GM21786 (cell line): Measurements from ENCODE around the gene ASIC2.

Source experiments
- ATAC-seq: cut with Tn5 transposase; IDR thresholded peaks from one replicate; pipeline ENCODE4 v1.9.1; 2021; ENCODE audit not compliant: unreplicated experiment

The ASIC2 gene

DNA sequence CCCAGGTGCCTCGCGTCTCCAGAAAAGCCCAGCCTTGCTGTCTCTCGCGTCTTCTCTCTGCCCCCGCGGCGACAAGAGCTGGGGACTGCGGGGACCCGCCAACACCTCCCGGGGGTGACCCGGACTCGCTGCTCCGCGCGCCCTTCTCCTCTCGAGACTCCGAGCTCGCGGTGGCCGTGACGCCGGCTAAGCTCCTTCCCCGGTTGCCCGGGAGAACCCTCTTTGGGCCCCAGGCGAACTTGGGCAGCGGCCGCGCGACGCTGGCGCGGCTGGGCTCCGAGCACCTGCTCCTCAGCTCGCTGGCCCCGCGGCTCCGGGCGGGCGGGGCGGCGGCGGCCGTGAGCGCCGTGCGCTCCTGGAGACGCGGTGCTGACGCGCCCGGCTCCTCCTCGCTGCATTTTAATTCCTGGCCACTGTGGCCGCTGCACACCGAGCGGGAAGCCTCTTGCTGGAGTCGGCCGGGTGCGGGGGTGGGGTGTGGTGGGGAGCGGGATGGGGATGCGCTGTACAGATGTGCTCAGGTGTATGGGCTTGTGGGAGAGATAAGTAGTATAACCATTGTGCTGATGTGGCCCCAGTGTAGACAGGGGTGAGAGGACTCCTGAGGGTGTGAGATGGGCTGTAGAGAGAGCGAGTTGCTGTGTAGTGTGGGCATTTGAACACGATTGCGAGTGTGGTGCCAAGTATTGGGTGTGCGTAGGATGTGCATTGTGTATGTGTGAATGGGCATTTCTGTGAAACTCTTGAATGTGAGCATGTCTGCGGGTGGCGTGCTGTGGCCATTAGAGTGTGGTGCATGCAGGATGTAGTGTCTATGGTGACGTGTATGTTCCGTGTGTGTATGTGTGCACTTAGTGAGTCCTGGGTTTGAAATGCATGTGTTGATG lies at the start of gene ASIC2:
TSS of gene ASIC2 (minus strand) at position 315 of the 887 bp plus-strand sequence.
- no peak for ATAC-seq

DNA sequence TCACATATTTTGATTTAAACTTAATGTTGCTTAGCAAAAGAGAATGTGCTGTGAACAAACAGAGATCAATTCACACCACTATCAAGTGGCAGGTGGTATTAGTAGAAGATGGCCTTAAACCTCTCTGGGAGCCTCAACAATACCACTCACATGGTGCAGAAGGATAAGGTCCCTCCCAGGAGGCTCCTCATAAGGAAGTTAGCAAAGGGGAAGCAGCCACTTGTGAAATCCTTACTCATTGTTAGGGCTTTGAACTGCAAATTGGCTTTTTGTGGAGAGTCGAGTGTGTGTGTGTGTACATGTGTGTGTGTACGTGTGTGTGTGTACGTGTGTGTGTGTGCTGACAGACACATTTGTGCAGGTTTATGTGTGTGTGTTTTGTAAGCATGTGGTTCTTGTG lies 48.9 kb upstream of the ASIC2 start:
- ATAC-seq, result no peak

DNA sequence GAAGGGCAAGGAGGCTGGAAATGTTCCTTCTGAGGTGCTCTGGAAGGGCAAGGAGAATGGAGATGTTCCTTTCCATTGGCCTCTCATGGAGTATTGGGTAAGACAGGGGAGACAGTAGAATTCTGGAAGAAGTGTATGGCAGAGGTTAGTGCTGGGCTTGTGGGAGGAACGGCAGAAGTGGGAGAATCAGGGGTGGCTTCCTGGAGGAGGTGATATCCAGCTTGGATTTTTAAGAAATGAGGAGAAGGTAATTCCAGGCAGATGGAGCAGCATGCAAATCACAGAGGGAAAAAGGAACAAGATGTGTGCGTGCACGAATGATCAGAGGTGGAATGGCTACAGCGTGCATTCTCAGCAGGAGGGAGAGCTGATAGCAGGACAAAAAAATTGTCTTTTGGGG lies 45.1 kb upstream of the ASIC2 start:
- ATAC-seq, result no peak

DNA sequence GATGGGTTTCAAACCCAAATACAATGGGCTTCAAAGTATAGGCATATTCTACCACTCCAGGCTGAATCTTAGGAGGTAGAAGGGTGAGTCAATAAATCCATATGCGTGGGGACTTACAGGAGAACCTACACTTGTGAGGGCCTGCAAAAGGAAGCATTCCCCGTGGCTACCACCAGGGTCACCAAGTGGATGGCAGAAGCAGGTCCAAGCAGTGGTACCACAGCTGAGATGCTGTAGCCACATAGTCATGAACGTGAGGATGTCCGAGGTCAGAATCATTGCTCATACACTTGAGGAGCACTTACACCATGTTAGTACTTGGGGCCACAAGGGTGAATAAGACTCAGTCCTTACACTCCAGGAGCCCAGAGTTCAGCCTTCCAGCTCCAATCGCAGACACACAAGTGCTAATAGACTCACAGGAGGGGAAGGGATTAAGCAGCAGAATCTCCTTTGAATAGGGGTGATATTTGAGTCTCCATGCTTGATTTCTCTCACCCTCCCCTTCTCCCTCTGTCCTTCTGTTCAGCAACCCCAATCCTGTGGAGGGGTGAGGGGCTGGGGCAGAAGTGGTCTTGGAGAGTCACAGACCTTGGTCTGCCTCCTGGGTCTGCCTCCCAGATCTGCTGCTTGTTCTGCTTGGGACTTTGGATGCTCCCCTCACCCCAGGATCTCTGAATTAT lies 42.5 kb upstream of the ASIC2 start:
- ATAC-seq, result no peak

DNA sequence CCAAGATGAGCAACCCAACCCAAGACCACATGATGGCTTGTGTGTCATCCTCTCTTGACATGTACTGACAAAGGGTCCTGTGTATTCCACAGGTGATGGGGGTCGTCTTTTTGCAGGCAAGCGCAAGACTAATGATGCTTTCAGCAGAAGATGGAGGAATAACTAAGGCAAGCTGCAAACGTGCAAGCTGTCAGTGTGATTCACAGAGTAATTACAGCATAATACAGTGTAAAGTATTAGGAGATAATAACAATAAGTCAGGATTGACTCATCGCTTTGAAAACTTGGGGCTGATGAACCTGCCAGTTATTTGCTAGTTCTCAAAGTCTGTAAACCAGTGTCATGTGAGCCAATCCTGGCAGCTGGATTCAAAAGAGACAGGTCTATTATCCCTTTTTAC lies 41.6 kb upstream of the ASIC2 start:
- ATAC-seq, result no peak

DNA sequence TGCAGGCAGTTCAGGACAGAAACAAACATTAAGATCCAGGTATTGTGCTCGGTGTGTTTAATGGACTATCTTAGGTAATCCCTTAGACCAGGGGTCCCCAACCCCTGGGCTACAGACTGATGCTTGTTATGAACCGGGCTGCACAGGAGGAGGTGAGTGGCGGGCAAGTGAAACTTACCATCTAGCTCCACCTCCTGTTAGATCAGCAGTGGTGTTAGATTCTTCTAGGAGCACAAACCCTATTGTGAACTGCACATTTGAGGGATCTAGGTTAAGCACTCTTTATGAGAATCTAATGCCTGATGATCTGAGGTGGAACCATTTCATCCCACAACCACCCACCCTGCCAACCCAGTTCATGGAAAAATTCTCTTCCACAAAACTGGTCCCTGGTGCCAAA lies 37.8 kb upstream of the ASIC2 start:
- no peak for ATAC-seq

DNA sequence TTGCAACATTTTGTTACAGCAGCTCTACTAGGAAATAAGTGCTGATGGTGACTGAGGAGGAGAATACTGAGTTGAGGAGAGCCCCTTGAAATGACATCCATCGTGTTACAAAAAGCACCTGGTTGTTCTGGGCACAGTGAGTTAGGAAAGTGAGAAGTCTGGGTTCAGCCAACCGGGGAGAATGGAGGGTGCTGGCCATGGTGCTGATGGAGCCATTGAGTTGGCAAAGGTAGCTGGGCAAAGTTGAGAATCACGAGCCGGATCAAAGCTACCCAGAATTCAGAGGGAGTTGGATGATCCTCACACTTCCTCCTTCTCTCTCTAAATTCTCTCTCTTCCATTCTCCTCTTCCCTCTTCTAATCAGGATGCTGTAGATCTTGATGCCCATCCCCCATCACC lies 35.0 kb upstream of the ASIC2 start:
- no peak for ATAC-seq

DNA sequence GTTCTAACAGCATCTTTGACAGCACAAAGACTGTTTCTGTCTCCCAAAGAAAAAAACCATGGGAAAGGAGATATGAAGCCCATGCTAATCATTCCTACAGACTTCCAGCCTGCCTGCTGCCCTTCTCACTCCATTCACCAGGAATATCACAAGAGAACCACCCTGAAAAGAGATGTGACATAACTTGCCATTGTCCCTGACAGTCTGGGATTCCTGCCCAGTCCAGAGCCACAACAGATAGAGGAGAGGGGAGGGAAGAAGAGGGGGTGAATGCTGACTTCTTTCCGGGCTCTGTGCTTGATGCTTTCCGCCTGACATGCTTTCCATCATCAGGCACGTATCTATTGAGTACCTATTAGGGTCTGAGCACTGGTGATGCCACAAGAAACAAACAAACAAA lies 31.6 kb upstream of the ASIC2 start:
- ATAC-seq, result no peak

DNA sequence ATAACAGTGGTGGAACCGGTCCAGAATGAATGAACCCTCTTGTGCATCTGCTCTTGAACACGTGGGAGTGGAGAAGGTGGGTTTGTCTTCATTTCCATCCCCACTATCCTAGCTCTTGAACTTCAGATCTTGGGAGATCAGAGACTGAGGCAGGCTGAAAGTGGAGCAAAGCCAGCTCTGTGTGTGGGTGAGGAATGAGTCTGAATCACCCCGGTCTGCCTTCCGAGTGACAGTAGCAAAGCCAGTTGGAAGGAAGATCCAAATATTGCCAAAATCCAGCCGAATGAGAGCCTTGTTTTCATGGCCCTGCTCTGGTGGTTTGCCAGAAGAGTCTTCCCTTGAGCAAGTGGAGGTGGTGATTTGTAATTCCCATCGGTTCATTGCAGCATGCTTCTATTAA lies 29.0 kb upstream of the ASIC2 start:
- no peak for ATAC-seq

DNA sequence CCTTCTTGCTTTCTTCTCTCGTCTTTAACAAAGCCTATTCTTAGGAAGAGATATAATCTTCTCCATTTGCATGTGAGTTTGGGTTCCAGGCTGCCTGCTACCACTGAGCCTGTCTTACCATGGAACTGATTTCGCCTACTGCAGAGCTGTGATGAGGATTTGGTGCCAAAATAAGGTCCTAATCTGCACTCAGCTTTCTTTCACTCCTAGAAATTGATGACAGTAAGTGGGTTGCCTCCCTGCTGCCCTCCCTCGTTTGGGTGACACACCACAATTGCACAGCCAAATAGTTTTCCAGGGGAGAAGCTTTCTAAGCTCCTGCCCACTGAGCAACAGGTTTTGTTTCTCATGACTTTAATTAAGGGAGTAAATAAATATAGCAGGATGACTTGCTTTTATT lies 25.1 kb upstream of the ASIC2 start:
- ATAC-seq, result no peak

DNA sequence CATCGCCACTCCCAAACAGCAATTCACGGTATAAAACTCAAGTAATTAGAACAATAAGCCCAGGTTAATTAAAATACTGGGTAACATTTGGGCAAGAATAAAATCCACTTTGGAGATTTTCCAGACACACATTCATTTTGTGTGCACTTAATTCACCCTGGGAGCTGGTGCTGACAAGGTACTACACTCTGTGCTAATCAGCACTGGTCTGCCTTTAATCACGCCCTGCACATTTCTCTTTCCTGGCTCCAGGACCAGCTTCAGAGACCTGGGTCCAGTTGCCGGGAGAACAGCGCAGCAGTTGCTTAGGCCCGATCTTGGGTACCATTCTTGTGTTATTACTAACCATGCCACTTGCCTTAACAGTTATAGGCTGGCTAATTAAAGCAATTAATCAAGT lies 23.7 kb upstream of the ASIC2 start:
- no peak for ATAC-seq

DNA sequence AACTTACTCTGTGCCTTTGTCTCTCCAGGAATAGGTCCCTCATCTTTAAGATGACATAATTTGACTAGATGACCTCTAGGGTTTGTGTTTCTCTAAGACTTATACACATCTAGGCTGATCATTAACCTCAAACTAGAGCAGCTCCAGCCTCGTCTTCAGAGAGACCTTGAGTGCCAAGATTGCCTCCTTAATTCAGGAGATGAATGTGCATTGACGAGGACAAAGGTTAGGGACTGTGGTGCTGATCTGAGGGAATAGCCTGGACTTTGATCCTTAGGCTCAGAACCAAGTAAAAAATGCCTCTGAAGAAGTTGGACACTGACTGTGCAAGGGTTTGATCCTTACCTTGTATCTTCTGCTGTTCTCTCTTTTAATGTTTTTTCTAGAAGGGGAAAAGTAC lies 17.2 kb upstream of the ASIC2 start:
- no peak for ATAC-seq

DNA sequence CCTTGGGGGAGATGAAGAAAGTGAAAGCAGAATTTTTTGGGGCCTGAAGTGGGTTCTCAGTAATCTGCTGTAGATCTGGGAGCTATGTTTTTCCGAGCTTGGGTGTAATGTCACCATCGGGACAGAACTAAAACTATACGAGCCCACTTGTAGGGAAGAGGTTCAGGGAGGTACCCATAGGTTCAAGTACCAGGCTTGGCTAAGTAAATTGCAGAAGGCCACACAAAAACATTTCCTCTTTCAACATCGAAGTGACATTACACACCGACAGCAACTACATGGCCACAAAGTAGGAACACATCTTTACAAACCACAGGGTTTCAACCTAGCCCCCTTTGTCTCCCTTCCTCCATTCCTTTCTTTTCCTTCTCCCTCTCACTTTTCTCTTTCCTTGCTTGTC lies 10.2 kb upstream of the ASIC2 start:
- no peak for ATAC-seq

DNA sequence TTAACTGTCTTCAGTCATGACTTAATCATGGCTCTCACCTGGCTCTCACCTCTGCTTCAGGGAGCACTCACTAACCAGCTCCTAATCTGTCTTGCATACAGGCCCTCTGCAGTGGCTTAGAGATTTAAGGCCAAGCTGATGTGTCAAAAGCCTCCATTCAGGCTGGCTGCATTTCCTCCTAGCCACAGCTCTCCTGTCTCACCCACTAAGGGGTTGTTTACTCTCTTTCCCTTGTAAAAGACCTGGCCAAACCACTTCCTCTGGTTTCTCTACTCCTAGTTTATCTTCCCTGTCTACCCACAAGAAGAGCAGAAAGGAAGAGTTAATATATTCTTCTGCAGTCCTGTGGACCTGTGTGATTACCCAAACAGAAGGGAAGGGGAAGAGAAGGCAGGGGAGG lies 9.3 kb upstream of the ASIC2 start:
- no peak for ATAC-seq

DNA sequence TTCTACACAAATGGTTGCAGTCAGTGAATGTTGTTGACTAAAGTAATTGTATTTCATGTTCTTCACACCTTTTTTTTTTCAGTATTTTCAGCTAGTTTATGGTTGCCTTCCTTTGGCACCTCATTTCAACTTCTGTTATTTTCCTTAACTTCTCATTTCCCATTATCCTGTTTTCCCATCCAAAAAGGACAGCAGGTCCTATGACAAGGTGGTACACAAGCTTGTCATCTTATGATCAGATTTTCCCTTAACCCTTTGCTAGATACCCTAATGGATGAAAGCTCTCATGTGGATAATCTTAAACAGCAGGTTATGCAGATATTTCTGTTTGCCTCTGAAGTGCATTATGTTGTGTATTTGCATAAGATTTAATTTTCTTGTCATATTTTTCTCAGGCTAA lies 7.1 kb upstream of the ASIC2 start:
- ATAC-seq, result no peak

DNA sequence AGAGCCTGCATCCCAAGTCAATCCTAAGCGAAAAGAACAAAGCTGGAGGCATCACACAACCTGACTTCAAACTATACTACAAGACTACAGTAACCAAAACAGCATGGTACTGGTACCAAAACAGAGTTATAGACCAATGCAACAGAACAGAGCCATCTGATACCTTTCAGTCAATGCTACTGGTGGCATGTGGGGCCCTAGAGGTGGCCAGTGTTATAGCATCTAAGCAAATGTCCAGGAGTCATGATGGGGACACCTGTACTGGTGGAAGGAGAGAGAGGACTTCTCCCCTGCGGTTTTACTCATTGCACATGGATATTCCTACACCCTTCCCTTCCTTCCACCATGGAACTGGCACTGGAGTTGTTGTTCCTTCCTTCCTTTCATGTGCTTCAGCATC lies 6.0 kb upstream of the ASIC2 start:
- no peak for ATAC-seq

DNA sequence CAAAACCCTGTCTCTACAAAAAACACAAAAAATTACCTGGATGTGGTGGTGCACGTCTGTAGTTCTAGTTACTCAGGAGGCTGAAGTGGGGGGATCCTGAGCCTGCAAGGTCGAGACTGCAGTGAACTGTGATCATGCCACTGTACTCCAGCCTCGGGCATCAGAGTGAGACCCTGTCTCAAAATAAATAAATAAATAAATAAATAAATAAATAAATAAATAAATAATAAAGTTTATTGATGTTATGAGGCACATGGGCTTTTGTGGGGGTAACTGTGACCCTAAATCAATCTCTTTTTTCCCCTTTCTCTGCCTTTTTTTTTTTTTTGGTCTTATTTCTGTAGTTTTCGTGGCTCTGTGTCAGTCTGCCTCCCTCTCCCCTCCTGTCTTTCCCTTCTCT lies 4.5 kb upstream of the ASIC2 start:
- no peak for ATAC-seq

DNA sequence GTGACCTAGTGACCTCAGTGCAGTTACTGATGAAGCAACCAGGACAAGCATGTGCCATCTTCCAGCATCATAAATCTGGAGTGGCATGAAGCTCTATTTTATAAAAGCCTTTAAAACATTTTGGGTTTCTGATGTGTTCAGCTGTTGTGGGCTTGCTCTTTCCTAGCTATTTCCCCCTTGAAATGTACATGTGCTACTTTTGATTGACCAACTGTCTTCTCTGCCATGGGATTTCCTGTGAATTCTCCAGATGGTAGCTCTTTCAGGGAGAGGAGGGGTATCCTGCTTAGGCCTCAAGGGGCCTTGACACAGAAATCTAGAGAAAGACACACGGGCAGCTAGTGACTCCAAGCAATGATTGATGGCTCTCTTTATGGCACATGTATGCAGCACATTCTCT lies 1.9 kb upstream of the ASIC2 start:
- ATAC-seq, result no peak

DNA sequence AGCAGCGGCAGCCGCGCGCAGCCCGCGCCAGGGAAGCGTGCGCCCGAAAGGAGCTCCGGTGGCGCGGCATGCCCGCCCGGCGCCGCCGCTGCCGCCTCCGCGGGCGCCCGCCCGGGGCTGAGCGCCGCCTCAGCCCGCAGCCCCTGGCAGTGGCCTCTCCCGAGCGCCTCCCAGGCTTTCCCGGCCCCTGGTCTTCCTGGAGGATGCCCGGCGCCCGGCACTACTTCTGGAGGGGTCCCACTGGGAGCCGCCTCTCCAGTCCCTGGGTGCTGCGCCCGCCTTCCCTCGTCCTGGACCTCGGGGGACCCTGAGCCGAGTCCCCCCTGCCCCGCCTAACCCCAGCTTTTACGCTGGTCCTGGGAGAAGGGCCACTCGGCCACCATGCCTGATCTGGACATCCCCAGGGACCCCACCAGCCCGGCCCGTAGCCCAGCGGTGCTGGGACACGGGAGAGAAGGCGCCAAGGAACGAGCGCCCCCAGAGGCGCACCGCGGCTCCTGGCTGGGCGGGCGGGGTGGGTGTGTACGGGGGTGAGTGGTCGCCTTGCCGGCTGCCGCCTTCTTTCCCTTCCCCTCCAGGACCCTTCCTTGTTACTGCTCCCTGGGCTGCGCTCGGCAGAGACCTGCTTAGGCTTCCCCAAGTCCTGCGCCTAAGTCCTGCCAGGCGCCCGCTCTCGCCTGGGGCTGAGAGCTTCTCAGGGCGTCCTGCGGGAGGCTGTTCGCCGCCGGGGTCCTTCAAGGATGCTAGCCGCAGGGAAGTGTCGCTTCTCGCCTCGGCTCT lies 704 bp downstream of the ASIC2 start:
- no peak for ATAC-seq

DNA sequence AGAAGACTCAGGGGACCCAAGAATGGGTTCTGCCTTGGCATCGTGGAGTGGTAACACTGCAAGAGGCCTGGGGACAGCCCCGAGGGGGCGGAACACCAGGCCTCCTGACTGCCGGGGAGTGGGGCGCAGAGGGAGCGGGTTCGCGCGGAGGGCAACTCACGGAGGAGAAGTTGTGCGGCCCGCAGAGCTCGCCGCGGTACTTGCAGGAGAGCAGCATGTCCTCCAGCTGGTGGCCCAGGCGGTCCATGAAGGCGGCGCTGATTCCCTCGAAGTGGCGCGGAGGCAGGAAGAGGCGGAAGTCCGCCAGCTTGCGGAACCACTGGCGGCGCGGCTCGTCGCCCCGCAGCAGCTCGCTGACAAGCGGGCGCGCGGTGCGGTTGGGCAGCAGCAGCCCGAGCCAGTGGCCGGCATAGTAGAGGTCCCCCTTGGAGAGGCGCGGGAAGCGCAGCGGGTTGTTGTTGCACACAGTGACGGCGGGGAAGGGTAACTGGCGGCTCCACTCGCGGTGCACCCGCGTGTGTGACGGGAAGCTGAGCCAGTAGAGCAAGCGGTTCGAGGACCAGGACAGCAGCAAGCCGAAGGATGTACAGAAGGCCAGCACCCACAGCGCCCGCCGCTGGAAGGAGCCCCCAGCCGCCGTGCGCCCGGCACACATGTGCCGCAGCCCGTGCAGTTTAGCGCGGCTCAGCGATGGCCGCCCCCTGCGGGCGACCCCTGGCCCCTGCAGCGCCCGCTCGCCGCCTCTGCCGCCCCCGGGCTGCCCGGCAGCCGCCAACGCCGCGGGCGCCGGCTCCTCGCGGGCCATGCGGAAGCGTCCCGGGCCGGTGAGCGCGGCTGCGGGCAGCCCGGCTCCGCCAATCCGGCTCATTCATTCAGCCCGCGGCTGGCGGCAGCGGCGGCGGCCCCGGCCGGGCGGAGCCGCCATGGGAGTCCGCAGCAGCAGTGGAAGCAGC lies 1.6 kb downstream of the ASIC2 start:
- no peak for ATAC-seq

DNA sequence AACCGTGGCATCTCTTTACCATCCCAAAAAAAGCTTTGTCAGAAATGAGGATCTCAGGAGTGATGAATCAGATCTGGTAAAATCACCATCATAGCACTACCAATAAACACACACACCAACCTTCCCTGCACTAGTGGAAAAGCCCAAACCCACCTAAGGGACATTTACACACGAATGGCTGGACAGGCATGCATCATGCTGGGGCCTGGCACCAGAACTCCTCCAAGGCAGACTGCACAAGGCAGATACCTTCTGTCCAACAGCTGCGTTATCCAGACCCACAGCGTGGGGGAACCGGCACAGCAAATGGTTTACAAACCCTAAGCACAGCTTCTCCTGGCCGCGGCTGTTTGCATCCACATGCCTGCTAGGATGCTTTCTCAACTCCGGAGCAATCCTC lies 2.8 kb downstream of the ASIC2 start:
- ATAC-seq, result no peak
